Activated naive CD8-positive, alpha-beta T cell (primary cell): ENCODE measurements around the gene ZNF534.

ENCODE experiments used
- H3K27ac Mint-ChIP-seq: one replicate; pipeline ENCODE4 v1.8.0; 2021; ENCODE audit warnings: mixed read lengths
- H3K27me3 Mint-ChIP-seq: one replicate; pipeline ENCODE4 v1.8.0; 2021; ENCODE audit warnings: mixed read lengths
- H3K36me3 Mint-ChIP-seq: one replicate; pipeline ENCODE4 v1.8.0; 2021; ENCODE audit warnings: mixed read lengths
- H3K4me1 Mint-ChIP-seq: one replicate; pipeline ENCODE4 v1.8.0; 2021; ENCODE audit warnings: low read depth, mixed read lengths
- H3K4me3 Mint-ChIP-seq: one replicate; pipeline ENCODE4 v1.8.0; 2021; ENCODE audit warnings: mild to moderate bottlenecking, mixed read lengths
- H3K9me3 Mint-ChIP-seq: one replicate; pipeline ENCODE4 v1.8.0; 2021; ENCODE audit warnings: low read depth, mixed read lengths

The ZNF534 gene

DNA sequence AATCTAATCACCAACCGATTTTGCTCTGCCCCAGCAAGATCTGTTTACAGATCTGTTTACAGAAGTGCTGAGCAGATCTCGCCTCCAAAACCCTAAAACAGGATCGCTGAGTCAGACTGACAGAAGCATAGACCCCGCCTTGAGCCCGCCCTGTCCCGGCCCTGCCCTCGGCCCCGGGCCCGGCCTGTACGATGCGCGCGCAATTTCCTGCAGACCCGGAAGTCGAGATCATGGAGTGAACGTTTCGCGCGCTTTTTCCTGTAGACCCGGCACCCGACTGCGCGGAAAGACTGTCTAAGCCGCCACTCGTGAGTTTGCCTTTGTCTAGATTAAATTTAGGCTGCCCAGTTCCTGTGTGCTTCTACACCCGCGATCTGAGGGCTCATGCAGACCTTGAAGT is at the start of gene ZNF534:
ZNF534 (plus strand) TSS at position 212 of the 400 bp plus-strand sequence. CDS start 2,327 bp downstream, outside the sequence.
- Mint-ChIP-seq H3K27me3 (no peaks in the 10 kb centered on the region), H3K4me1 (no peaks in the 10 kb centered on the region), H3K4me3 (no peak within 1 kb of the TSS), H3K9me3 (peaks cover 22% of the 10 kb centered on the region), H3K36me3 (peaks cover 15% of the 10 kb centered on the region), H3K27ac (no peak within 1 kb of the TSS)

DNA sequence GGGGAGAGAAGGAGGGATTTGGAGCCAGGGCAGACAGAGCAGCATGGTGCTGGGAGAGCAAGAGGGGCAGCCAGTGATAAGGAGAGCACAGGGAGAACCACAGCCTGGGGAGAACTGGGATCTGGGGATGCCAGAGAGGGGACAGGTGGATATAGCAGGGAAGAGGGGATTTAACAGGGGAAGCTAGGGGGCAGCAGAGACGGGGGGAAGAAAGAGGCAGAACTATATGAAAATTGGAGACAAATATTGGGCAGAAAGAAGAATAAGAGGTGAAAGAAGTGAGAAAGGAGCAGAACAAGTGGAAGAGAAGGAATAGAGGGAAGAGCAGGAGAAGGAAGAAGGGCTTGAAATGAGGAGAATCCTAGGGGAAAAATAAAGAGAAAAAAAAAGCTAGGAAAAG is 37.8 kb upstream of the ZNF534 start:
- peaks cover 23% of the 10 kb centered on the region for H3K9me3 Mint-ChIP-seq
- no peaks in the 10 kb centered on the region for H3K4me1 Mint-ChIP-seq
- H3K36me3 Mint-ChIP-seq: peaks cover 23% of the 10 kb centered on the region
- no peak overlapping the region for H3K4me3 Mint-ChIP-seq
- no peak overlapping the region for H3K27ac Mint-ChIP-seq
- no peaks in the 10 kb centered on the region for H3K27me3 Mint-ChIP-seq

DNA sequence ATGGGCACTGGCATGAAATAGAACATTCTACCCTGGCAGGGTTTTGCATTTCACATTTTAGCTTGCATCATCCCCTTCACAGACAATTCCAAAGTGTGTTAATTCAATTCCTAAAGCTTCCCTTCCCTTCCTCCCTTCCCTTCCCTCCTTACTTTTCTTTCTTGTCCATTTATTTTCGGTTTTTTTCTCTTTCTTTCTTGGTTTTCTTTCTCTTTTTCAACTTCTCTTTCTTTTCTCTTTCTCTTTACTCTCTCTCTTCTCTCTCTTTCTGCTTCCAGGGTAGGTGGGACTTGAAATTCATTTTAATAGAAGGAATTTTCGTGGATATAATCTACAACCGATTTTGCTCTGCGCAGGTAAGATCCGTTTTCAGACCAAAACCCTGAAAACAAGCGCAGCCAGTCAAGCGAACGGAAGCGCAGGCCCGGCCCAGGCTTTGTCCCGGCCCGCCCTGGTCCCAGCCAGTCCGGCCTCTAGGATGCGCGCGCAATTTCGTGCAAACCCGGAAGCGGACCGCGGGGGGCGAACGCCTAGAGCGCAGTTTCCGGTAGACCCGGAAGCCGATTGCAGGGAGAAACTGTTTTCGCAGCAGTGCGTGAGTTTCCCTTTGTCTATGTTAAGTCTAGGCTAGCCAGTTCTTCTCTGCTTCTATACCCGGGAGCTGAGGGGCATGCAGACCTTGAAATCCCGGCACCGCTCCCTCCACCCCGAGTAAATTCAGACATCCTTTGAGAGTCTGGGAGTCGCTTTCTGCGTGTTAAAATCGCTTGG is 31.5 kb upstream of the ZNF534 start, which contains the start of gene ZNF528:
ZNF528 (plus strand) TSS at position 540 of the 771 bp plus-strand sequence. CDS start 4,165 bp downstream, outside the sequence.
- H3K27me3 Mint-ChIP-seq: no peaks in the 10 kb centered on the region
- H3K4me3 Mint-ChIP-seq: peak within 1 kb of the TSS; percentile 89
- H3K4me1 Mint-ChIP-seq: peaks cover 14% of the 10 kb centered on the region
- peaks cover 17% of the 10 kb centered on the region for H3K9me3 Mint-ChIP-seq
- H3K27ac Mint-ChIP-seq: peak within 1 kb of the TSS; percentile 82
- peaks cover 49% of the 10 kb centered on the region for H3K36me3 Mint-ChIP-seq

- Mint-ChIP-seq H3K36me3 (peaks cover 49% of the 10 kb centered on the region), H3K9me3 (peaks cover 17% of the 10 kb centered on the region), H3K4me3 (peak overlapping the region; percentile 89)
Measured at GRCh38 chr19:52398081-52398441, 30.9 kb upstream of the ZNF534 start.

GRCh38 chr19:52410276-52410675 is 18.7 kb upstream of the ZNF534 start:
- Mint-ChIP-seq H3K4me3 (no peak overlapping the region), H3K36me3 (peaks cover 75% of the 10 kb centered on the region), H3K4me1 (no peaks in the 10 kb centered on the region), H3K27me3 (no peaks in the 10 kb centered on the region), H3K27ac (no peak overlapping the region), H3K9me3 (peaks cover 48% of the 10 kb centered on the region)

More at GRCh38 chr19:52398081-52398441, 30.9 kb upstream of the ZNF534 start:
- H3K4me1 Mint-ChIP-seq: peaks cover 14% of the 10 kb centered on the region
- no peaks in the 10 kb centered on the region for H3K27me3 Mint-ChIP-seq
- peak overlapping the region; percentile 82 for H3K27ac Mint-ChIP-seq

GRCh38 chr19:52415711-52416110 is 13.2 kb upstream of the ZNF534 start:
- Mint-ChIP-seq H3K27ac (no peak overlapping the region), H3K36me3 (peaks cover 46% of the 10 kb centered on the region), H3K4me1 (no peaks in the 10 kb centered on the region), H3K9me3 (peaks cover 46% of the 10 kb centered on the region), H3K27me3 (no peaks in the 10 kb centered on the region), H3K4me3 (no peak overlapping the region)

GRCh38 chr19:52442179-52442578 is 13.2 kb downstream of the ZNF534 start:
- H3K36me3 Mint-ChIP-seq: peaks cover 22% of the 10 kb centered on the region
- peaks cover 4% of the 10 kb centered on the region for H3K27me3 Mint-ChIP-seq
- no peaks in the 10 kb centered on the region for H3K4me1 Mint-ChIP-seq
- peaks cover 51% of the 10 kb centered on the region for H3K9me3 Mint-ChIP-seq
- H3K27ac Mint-ChIP-seq: no peak overlapping the region
- H3K4me3 Mint-ChIP-seq: no peak overlapping the region

- Mint-ChIP-seq H3K36me3 (peaks cover 22% of the 10 kb centered on the region), H3K4me3 (no peak overlapping the region), H3K4me1 (no peaks in the 10 kb centered on the region), H3K27ac (no peak overlapping the region), H3K9me3 (peaks cover 53% of the 10 kb centered on the region), H3K27me3 (peaks cover 6% of the 10 kb centered on the region)
Measured at GRCh38 chr19:52444506-52444905, 15.6 kb downstream of the ZNF534 start.

- Mint-ChIP-seq H3K9me3 (peaks cover 46% of the 10 kb centered on the region), H3K4me3 (peak overlapping the region; percentile 67), H3K27ac (no peak overlapping the region), H3K4me1 (peaks cover 14% of the 10 kb centered on the region), H3K36me3 (peaks cover 42% of the 10 kb centered on the region), H3K27me3 (peaks cover 6% of the 10 kb centered on the region)
Measured at GRCh38 chr19:52451241-52451640, 22.3 kb downstream of the ZNF534 start.

- peaks cover 14% of the 10 kb centered on the region for H3K4me1 Mint-ChIP-seq
- peaks cover 45% of the 10 kb centered on the region for H3K9me3 Mint-ChIP-seq
- H3K36me3 Mint-ChIP-seq: peaks cover 57% of the 10 kb centered on the region
- peaks cover 3% of the 10 kb centered on the region for H3K27me3 Mint-ChIP-seq
- peak within 1 kb of the TSS; percentile 89 for H3K4me3 Mint-ChIP-seq
- peak within 1 kb of the TSS; percentile 54 for H3K27ac Mint-ChIP-seq
Measured at GRCh38 chr19:52453324-52454094, 24.6 kb downstream of the ZNF534 start, which contains the start of gene ZNF578. ZNF578 (plus strand) TSS chr19:52453553; CDS start chr19:52501846, 48,293 bp downstream.

DNA sequence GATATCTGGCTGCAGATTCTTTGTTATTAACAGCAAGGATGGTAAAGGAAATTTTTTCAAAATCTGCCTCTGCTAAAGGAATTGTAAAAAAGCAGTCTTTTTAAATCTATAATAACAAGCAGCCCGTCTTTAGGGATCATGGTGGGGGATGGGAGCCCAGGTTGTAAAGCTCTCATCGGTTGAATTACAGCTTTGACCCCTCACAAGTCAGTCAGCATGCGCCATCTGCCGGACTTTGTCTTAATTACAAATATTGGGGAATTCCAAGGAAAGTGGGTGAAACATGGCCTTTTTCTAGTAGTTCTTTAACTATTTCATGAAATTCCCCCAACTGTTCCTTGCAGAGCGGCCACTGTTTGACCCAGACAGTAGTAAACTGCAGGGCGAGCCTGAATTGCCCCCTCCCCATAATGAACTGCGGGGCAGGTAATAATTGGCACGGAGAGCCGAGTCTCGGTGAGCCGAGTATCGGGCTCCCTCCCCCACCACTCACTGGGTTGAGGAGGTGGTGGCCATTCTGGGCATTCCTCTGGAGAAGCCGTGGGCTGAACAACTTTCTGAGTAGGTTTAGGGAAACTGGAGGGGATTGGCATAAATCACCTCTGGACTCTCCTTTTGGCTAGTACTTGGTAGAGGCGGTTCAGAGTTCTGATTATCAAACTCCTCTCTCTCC is 36.0 kb downstream of the ZNF534 start:
- Mint-ChIP-seq H3K27me3 (no peaks in the 10 kb centered on the region), H3K36me3 (peaks cover 54% of the 10 kb centered on the region), H3K27ac (no peak overlapping the region), H3K9me3 (peaks cover 29% of the 10 kb centered on the region), H3K4me3 (no peak overlapping the region), H3K4me1 (no peaks in the 10 kb centered on the region)

GRCh38 chr19:52473655-52474350 is 44.9 kb downstream of the ZNF534 start:
- Mint-ChIP-seq H3K27ac (no peak overlapping the region), H3K4me1 (no peaks in the 10 kb centered on the region), H3K27me3 (no peaks in the 10 kb centered on the region), H3K36me3 (peaks cover 55% of the 10 kb centered on the region), H3K4me3 (no peak overlapping the region), H3K9me3 (peaks cover 35% of the 10 kb centered on the region)

DNA sequence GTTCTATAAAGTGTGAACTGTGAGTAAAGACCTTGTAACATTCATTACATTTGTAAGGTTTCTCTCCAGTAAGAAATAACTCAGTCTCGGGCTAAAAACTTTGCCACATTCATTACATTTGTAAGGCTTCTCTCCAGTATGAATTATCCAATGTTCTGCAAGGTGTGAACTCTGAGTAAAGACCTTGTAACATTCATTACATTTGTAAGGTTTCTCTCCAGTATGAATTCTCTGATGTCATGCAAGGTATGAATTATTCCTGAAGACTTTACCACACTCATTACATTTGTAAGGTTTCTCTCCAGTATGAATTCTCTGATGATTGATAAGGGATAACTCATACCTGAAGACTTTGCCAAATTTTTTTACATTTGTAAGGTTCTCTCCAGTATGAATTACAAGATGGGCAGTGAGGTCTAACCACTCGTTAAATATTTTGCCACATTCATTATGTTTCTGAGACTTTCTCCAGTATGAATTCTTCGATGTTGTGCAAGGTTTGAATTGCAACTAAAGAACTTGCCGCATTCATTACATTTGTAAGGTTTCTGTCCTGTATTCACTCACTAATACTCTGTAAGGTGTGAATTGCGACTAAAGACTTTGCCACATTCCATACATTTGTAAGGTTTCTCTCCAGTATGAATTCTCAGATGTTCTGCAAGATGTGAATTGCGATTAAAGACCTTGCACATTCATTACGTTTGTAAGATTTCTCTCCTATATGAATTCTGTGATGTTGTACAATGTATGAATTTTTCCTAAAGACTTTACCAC is 45.6 kb downstream of the ZNF534 start:
- Mint-ChIP-seq H3K36me3 (peaks cover 52% of the 10 kb centered on the region), H3K9me3 (peaks cover 34% of the 10 kb centered on the region), H3K27ac (no peak overlapping the region), H3K27me3 (no peaks in the 10 kb centered on the region), H3K4me1 (no peaks in the 10 kb centered on the region), H3K4me3 (no peak overlapping the region)
